Measurements from ENCODE around the gene IDH2. TPM values are rescaled to one million over a fixed set of nuclear protein-coding genes. Genes with fewer than 3 reads are reported as not detected.

IDH2 gene
- total and polyA plus RNA-seq, 8 donors, result 53.6 to 128 (median 112) TPM

GRCh38 chr15:90049030-90049429 lies 53.2 kb downstream of the IDH2 start:
- H3K9me3 ChIP-seq, result no peaks in the 10 kb centered on the region
- H3K4me1 ChIP-seq, result peaks cover 29 to 33% (median 31%) of the 10 kb centered on the region in 3 donors
- H3K4me3 ChIP-seq, result no peak overlapping the region
- TF ChIP-seq, protein P1, sequence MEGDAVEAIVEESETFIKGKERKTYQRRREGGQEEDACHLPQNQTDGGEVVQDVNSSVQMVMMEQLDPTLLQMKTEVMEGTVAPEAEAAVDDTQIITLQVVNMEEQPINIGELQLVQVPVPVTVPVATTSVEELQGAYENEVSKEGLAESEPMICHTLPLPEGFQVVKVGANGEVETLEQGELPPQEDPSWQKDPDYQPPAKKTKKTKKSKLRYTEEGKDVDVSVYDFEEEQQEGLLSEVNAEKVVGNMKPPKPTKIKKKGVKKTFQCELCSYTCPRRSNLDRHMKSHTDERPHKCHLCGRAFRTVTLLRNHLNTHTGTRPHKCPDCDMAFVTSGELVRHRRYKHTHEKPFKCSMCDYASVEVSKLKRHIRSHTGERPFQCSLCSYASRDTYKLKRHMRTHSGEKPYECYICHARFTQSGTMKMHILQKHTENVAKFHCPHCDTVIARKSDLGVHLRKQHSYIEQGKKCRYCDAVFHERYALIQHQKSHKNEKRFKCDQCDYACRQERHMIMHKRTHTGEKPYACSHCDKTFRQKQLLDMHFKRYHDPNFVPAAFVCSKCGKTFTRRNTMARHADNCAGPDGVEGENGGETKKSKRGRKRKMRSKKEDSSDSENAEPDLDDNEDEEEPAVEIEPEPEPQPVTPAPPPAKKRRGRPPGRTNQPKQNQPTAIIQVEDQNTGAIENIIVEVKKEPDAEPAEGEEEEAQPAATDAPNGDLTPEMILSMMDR (IDR thresholded peaks at IDR 0.05), result no peak
- ATAC-seq (no peak), FAIRE-seq (no peak), DNase-seq (peak in 1 of 6 donors; percentile 32)
- no peaks in the 10 kb centered on the region for H3K36me3 ChIP-seq
- intact Hi-C loops (cut with DNase I), result no loop called here
- H3K27me3 ChIP-seq, result no peaks in the 10 kb centered on the region
- WGBS, 2 donors, result 94 to 98% methylated on average over 5 of the region's 5 CpGs
- peak overlapping the region in 1 of 4 donors; percentile 75 for H3K27ac ChIP-seq

- Histone ChIP-seq H3K9me3 (no peaks in the 10 kb centered on the region), H3K4me1 (peaks cover 29 to 33% (median 31%) of the 10 kb centered on the region in 3 donors), H3K27ac (peak overlapping the region in 3 of 4 donors; percentile 30 to 75 (median 64)), H3K4me3 (no peak overlapping the region), H3K27me3 (no peaks in the 10 kb centered on the region), H3K36me3 (no peaks in the 10 kb centered on the region)
- TF ChIP-seq, protein P1 (IDR thresholded peaks at IDR 0.05), result no peak
- WGBS, 2 donors, result 43 to 50% methylated on average over 9 of the region's 9 CpGs
- no peak for FAIRE-seq
- DNase-seq, result peak in 5 of 6 donors; percentile 65 to 85 (median 77)
- intact Hi-C loops (cut with DNase I), result no loop called here
- peak; percentile 69 to 77 (median 76) for ATAC-seq
Measured at GRCh38 chr15:90047956-90048575, 54.2 kb downstream of the IDH2 start.

DNA sequence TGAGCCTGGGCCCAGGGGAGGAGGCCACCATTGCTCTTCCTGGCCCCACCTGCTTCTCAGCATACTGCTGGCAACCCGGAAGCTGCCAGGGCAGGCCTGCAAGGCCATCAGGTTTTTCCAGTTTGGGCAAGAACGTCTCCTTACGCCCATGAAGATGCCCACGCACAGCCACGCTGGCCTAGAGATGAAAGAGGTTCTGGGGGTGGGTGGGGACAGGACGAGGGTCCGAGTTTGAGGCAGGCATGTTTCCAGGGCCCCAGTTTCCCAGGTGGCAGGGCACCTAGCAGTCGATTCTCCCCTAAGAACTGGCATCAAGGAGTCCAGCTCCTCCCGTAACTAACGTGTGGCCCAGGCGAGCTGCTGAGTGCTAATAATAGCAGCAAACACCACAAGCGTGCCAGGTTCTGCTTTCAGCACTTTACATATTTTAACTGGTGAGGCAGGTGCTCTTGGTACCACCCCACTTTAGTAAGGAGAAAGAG lies 55.3 kb downstream of the IDH2 start:
- Histone ChIP-seq H3K27me3 (no peaks in the 10 kb centered on the region), H3K4me1 (peaks cover 29 to 33% (median 31%) of the 10 kb centered on the region in 3 donors), H3K27ac (peak overlapping the region; percentile 1 to 80 (median 63)), H3K4me3 (no peak overlapping the region), H3K9me3 (no peaks in the 10 kb centered on the region), H3K36me3 (no peaks in the 10 kb centered on the region)
- no peak for FAIRE-seq
- intact Hi-C loops (cut with DNase I), result no loop called here
- peak; percentile 78 to 84 (median 82) for ATAC-seq
- TF ChIP-seq, protein P1 (IDR thresholded peaks at IDR 0.05), result no peak
- WGBS, 2 donors, result 12% methylated on average over 12 of the region's 12 CpGs
- DNase-seq, result peak in 5 of 6 donors; percentile 72 to 85 (median 77)

DNA sequence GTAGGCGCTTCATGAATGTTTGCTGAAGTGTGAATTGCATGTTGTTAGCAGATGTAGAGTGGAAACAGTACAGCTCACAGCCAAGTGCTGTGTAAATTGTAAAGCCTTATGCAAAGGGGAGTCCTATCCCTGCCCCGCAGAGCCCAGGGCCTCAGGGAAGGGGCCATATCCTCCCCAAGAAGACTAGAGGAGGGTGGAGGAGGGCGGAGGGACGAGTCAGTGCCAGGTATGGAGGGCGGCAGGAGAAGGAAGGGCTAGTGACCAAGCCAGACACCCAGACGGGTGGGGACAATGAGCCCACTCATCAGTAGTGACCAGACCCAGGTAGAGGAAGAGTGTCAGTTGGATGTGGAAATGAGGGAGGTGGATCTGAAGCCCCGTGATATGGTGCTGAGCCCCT lies 56.0 kb downstream of the IDH2 start:
- intact Hi-C loops (cut with DNase I), result no loop called here
- Histone ChIP-seq H3K4me1 (peaks cover 29 to 33% (median 31%) of the 10 kb centered on the region in 3 donors), H3K36me3 (no peaks in the 10 kb centered on the region), H3K27ac (peak overlapping the region; percentile 1 to 80 (median 63)), H3K27me3 (no peaks in the 10 kb centered on the region), H3K9me3 (no peaks in the 10 kb centered on the region), H3K4me3 (no peak overlapping the region)
- WGBS, 2 donors, result 74 to 76% methylated on average over 7 of the region's 7 CpGs
- ATAC-seq (no peak), DNase-seq (peak in 1 of 6 donors; percentile 55), FAIRE-seq (no peak)
- TF ChIP-seq, protein P1 (IDR thresholded peaks at IDR 0.05), result no peak

- H3K9me3 ChIP-seq, result no peaks in the 10 kb centered on the region
- DNase-seq (no peak), ATAC-seq (no peak), FAIRE-seq (no peak)
- intact Hi-C loops (cut with DNase I), result no loop called here
- H3K4me3 ChIP-seq, result no peak overlapping the region
- H3K36me3 ChIP-seq, result no peaks in the 10 kb centered on the region
- WGBS, 2 donors, result 85 to 86% methylated on average over 4 of the region's 4 CpGs
- no peak overlapping the region for H3K27ac ChIP-seq
- TF ChIP-seq, protein P1 (IDR thresholded peaks at IDR 0.05), result no peak
- H3K4me1 ChIP-seq, result peaks cover 29 to 40% (median 31%) of the 10 kb centered on the region in 3 donors
- H3K27me3 ChIP-seq, result no peaks in the 10 kb centered on the region
Measured at GRCh38 chr15:90044916-90045371, 57.3 kb downstream of the IDH2 start.

All from pancreas (tissue), 10 donors.